GM12878 (cell line): Measurements from ENCODE around the gene ADAMTS18. TPM values are rescaled to one million over a fixed set of nuclear protein-coding genes. Genes with fewer than 3 reads are reported as not detected.

Source experiments
- ATAC-seq: fragments of 200-7000 bp; cut with Tn5 transposase; 3 replicates; pipeline ENCODE4 v1.9.1; 2020; ENCODE audit warnings: mild to moderate bottlenecking, moderate library complexity
- BruUV-seq: library from RNA; stranded (reverse); fragments of 400-500 nt; replicated peaks from 2 replicates; lab custom pipeline; 2021; lab: Mats Ljungman, UMichigan
- CTCF ChIA-PET: fragments of 300-600 bp; sonication (Branson Sonifier 250); formaldehyde crosslinking; extraction: SDS; loops from one replicate; lab custom pipeline; 2021; ENCODE audit warnings: inconsistent platforms; lab: Yijun Ruan, JAX
- POLR2A ChIA-PET: fragments of 350-600 bp; formaldehyde crosslinking; extraction: SDS; loops from one replicate; lab custom pipeline; 2021; ENCODE audit warnings: inconsistent platforms; lab: Charles Lee
- RAD21 ChIA-PET: fragments of 300-600 bp; sonication (Branson Sonifier 250); formaldehyde crosslinking; loops from one replicate; lab custom pipeline; 2023; ENCODE audit warnings: antibody characterized with exemption; ENCODE audit not compliant: unreplicated experiment; lab: Charles Lee
- SMC1A ChIA-PET: fragments of 300-600 bp; sonication (Branson Sonifier 250); formaldehyde crosslinking; loops from one replicate; lab custom pipeline; 2023; ENCODE audit not compliant: unreplicated experiment, uncharacterized antibody; lab: Charles Lee
- DNase-seq: peaks from one replicate; pipeline ENCODE4 v3.0.0-alpha.2; 2011; ENCODE audit warnings: low read depth, low spot score
- FAIRE-seq: peaks from 3 replicates; lab custom pipeline; 2011; peaks lifted over from hg19 to GRCh38; lab: Jason Lieb, UNC
- H2AFZ ChIP-seq: 2 replicates; pipeline ENCODE4 v1.6.0; 2011; ENCODE audit warnings: low read depth, low read length, control low read depth; ENCODE audit not compliant: control insufficient read depth
- H3K27ac ChIP-seq: 2 replicates; pipeline ENCODE4 v1.5.1; 2011; ENCODE audit warnings: control low read depth; ENCODE audit not compliant: control insufficient read depth, insufficient read depth
- H3K27me3 ChIP-seq, 2 experiments: replicated peaks in 1 of 2; 2 replicates each; pipeline versions ENCODE4 v1.6.0 to v1.6.1; 2011; ENCODE audit warnings: low read length in 1 of 2; ENCODE audit not compliant: control insufficient read depth in 2 of 2, insufficient read depth in 2 of 2
- H3K36me3 ChIP-seq, 2 experiments: 2 replicates each; pipeline ENCODE4 v1.5.1; 2011; ENCODE audit warnings: low read length in 1 of 2; ENCODE audit not compliant: control insufficient read depth in 2 of 2, insufficient read depth in 2 of 2
- H3K4me1 ChIP-seq: 2 replicates; pipeline ENCODE4 v1.6.1; 2011; ENCODE audit warnings: mild to moderate bottlenecking, low read length, moderate library complexity, mixed read lengths; ENCODE audit not compliant: control insufficient read depth, insufficient read depth
- H3K4me2 ChIP-seq: 2 replicates; pipeline ENCODE4 v1.6.0; 2011; ENCODE audit warnings: control low read depth; ENCODE audit not compliant: control insufficient read depth, insufficient read depth
- H3K4me3 ChIP-seq: fragments of 200-600 bp; sonication (generic); 2 replicates; pipeline ENCODE4 v1.5.1; 2016
- H3K79me2 ChIP-seq: 2 replicates; pipeline ENCODE4 v1.6.0; 2011; ENCODE audit warnings: low read length; ENCODE audit not compliant: control insufficient read depth, insufficient read depth
- H3K9ac ChIP-seq: 2 replicates; pipeline ENCODE4 v1.8.0; 2011; ENCODE audit warnings: low read length, control low read depth, mixed read lengths; ENCODE audit not compliant: control insufficient read depth, insufficient read depth
- H3K9me3 ChIP-seq: replicated peaks from 3 replicates; pipeline ENCODE4 v1.5.1; 2011; ENCODE audit warnings: mild to moderate bottlenecking, low read length; ENCODE audit not compliant: control insufficient read depth, insufficient read depth
- H4K20me1 ChIP-seq: 2 replicates; pipeline ENCODE4 v1.6.0; 2011; ENCODE audit not compliant: control insufficient read depth, insufficient read depth
- EED ChIP-seq: sonication (generic); IDR thresholded peaks from 2 replicates; pipeline ENCODE4 v1.6.1; 2016; ENCODE audit warnings: antibody characterized with exemption, low read depth
- KAT2A ChIP-seq: conservative IDR thresholded peaks from 2 replicates; pipeline ENCODE4 v1.6.1; 2011; ENCODE audit warnings: low read depth, low read length; ENCODE audit not compliant: control insufficient read depth
- PBX3 ChIP-seq: IDR thresholded peaks from 2 replicates; pipeline ENCODE4 v1.6.1; 2011; ENCODE audit warnings: mild to moderate bottlenecking, low read depth, low read length, moderate library complexity; ENCODE audit not compliant: insufficient replicate concordance
- PKNOX1 ChIP-seq: fragments of 450-650 bp; IDR thresholded peaks from 2 replicates; pipeline ENCODE4 v1.6.1; 2016; ENCODE audit warnings: mild to moderate bottlenecking
- RAD51 ChIP-seq: fragments of 450-650 bp; IDR thresholded peaks from 2 replicates; pipeline ENCODE4 v1.6.1; 2016; ENCODE audit warnings: moderate library complexity, mild to moderate bottlenecking, inconsistent platforms
- SREBF1 ChIP-seq: IDR thresholded peaks from 2 replicates; pipeline ENCODE4 v1.6.1; 2012; ENCODE audit warnings: mild to moderate bottlenecking, low read length
- WGBS: methylation state at CpG from one replicate; pipeline ENCODE4 v1.1.6; 2016; ENCODE audit warnings: low lambda C conversion rate; ENCODE audit not compliant: insufficient replicate concordance, insufficient coverage; ENCODE audit errors: missing lambda C conversion rate; 5-methylcytosine and 5-hydroxymethylcytosine counted together
- in situ Hi-C: fragments of 300-500 bp; cut with MboI; formaldehyde crosslinking; loops from 9 replicates; pipeline ENCODE4 v1.14.3; 2018; ENCODE audit warnings: mixed read lengths
- intact Hi-C: fragments of 100-400 bp; cut with micrococcal nuclease; formaldehyde crosslinking; loops from one replicate; pipeline ENCODE4 v1.14.2; 2022; ENCODE audit not compliant: unreplicated experiment
- polyA plus RNA-seq, 11 experiments: library from polyadenylated mRNA; depleted of rRNA in 4 of 11; unstranded in 6 of 11; stranded (reverse) in 5 of 11; fragments of >200 nt; fragmentation: Nextera tagmentation in 4 of 11; fragmentation: Illumina TruSeq in 1 of 11; extraction: Ambion mirVana in 4 of 11; extraction: Trizol in 1 of 11; gene quantifications; 1 replicate in 1 of 11; 2 replicates in 10 of 11; pipeline versions ENCODE4 v1.2.1 to v1.2.3, GENCODE V29; 2011 to 2016; ENCODE audit warnings: inconsistent platforms in 2 of 11, missing spikeins in 2 of 11, low read depth in 1 of 11
- total RNA-seq, 4 experiments: library from RNA; depleted of rRNA in 3 of 4; stranded (reverse); fragments of >200 nt in 3 of 4; fragmentation: Illumina TruSeq in 1 of 4; extraction: Trizol in 1 of 4; gene quantifications; 2 replicates each; pipeline versions ENCODE4 v1.2.1 to v1.2.3, GENCODE V29; 2013 to 2021
- TF ChIP-seq, protein P1 (sequence below): IDR thresholded peaks from 2 replicates; pipeline ENCODE4 v1.6.1; 2012; ENCODE audit warnings: mild to moderate bottlenecking, low read depth, low read length
- TF ChIP-seq, protein P2 (sequence below): IDR thresholded peaks from 2 replicates; pipeline ENCODE4 v1.6.1; 2011; ENCODE audit warnings: borderline replicate concordance, low read depth, mild to moderate bottlenecking, moderate library complexity, mixed read lengths, low read length; ENCODE audit not compliant: insufficient read depth; ENCODE audit errors: extremely low read length

The ADAMTS18 gene
- total and polyA plus RNA-seq, 10 of the 15 experiments (the other 5 are each of a cell fraction or from before 2014, with no cell fraction given) = not detected

DNA sequence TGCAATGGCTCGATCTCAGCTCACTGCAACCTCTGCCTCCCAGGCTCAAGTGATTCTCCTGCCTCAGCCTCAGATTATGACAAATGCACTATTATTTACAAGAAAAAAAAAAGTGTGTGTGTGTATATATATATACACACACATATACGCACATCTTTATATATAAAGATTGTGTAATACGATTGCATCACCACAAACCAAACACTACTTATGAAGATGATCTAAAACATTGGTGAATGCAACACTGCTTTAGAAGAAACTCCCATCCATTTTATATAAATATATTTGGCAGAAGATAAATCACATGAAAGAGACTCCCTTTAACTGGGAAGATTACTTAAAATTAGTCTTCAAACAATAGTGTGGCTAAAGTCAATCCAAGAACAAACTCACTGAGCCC, 138.9 kb downstream of the ADAMTS18 start:
- WGBS = 54% methylated on average over 3 of the region's 3 CpGs
- POLR2A ChIA-PET = no interaction called here
- Histone ChIP-seq H2AFZ (no peak overlapping the region), H3K9me3 (no peaks in the 10 kb centered on the region), H4K20me1 (no peaks in the 10 kb centered on the region), H3K27me3 (no peaks in the 10 kb centered on the region), H3K27ac (no peak overlapping the region), H3K36me3 (no peaks in the 10 kb centered on the region), H3K4me2 (no peak overlapping the region), H3K4me1 (no peaks in the 10 kb centered on the region; the same call in 1 of the 2 replicates), H3K9ac (no peak overlapping the region), H3K79me2 (no peaks in the 10 kb centered on the region), H3K4me3 (no peak overlapping the region)
- intact Hi-C loops = no loop called here
- RAD21 ChIA-PET = no interaction called here
- FAIRE-seq (no peak), DNase-seq (no peak), ATAC-seq (no peak)
- no TSS peak for BruUV-seq
- no peak for TF ChIP-seq PKNOX1
- in situ Hi-C loops = no loop called here
- SMC1A ChIA-PET = no interaction called here
- CTCF ChIA-PET = no interaction called here

- SMC1A ChIA-PET = no interaction called here
- in situ Hi-C loops (no loop called here), intact Hi-C loops (no loop called here)
- no peaks in the 10 kb centered on the region for H3K27me3 ChIP-seq
- no peaks in the 10 kb centered on the region for H3K9me3 ChIP-seq
- no peaks in the 10 kb centered on the region for H3K36me3 ChIP-seq
- no peak overlapping the region for H3K9ac ChIP-seq
- 52% methylated on average over 10 of the region's 10 CpGs for WGBS
- H3K27ac ChIP-seq = no peak overlapping the region
- no peaks in the 10 kb centered on the region for H3K4me1 ChIP-seq
- RAD21 ChIA-PET = no interaction called here
- no peaks in the 10 kb centered on the region for H3K79me2 ChIP-seq
- H4K20me1 ChIP-seq = no peaks in the 10 kb centered on the region
- no TSS peak for BruUV-seq
- no peak overlapping the region for H2AFZ ChIP-seq
- POLR2A ChIA-PET = no interaction called here
- ATAC-seq (no peak), DNase-seq (no peak), FAIRE-seq (no peak)
- H3K4me2 ChIP-seq = no peak overlapping the region
- CTCF ChIA-PET = interaction anchor here (0.6 to 0.8 kb wide), 2 partner anchors 16 to 859 kb away, joined by 3 read pairs; no protein-coding TSS in a partner anchor
- TF ChIP-seq EED (no peak), SREBF1 (no peak), PBX3 (no peak), KAT2A (no peak), RAD51 (no peak)
- TF ChIP-seq, protein P1, sequence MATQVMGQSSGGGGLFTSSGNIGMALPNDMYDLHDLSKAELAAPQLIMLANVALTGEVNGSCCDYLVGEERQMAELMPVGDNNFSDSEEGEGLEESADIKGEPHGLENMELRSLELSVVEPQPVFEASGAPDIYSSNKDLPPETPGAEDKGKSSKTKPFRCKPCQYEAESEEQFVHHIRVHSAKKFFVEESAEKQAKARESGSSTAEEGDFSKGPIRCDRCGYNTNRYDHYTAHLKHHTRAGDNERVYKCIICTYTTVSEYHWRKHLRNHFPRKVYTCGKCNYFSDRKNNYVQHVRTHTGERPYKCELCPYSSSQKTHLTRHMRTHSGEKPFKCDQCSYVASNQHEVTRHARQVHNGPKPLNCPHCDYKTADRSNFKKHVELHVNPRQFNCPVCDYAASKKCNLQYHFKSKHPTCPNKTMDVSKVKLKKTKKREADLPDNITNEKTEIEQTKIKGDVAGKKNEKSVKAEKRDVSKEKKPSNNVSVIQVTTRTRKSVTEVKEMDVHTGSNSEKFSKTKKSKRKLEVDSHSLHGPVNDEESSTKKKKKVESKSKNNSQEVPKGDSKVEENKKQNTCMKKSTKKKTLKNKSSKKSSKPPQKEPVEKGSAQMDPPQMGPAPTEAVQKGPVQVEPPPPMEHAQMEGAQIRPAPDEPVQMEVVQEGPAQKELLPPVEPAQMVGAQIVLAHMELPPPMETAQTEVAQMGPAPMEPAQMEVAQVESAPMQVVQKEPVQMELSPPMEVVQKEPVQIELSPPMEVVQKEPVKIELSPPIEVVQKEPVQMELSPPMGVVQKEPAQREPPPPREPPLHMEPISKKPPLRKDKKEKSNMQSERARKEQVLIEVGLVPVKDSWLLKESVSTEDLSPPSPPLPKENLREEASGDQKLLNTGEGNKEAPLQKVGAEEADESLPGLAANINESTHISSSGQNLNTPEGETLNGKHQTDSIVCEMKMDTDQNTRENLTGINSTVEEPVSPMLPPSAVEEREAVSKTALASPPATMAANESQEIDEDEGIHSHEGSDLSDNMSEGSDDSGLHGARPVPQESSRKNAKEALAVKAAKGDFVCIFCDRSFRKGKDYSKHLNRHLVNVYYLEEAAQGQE = no peak
- TF ChIP-seq, protein P2, sequence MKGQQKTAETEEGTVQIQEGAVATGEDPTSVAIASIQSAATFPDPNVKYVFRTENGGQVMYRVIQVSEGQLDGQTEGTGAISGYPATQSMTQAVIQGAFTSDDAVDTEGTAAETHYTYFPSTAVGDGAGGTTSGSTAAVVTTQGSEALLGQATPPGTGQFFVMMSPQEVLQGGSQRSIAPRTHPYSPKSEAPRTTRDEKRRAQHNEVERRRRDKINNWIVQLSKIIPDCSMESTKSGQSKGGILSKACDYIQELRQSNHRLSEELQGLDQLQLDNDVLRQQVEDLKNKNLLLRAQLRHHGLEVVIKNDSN = no peak
- no peak overlapping the region for H3K4me3 ChIP-seq
Measured at GRCh38 chr16:77290451-77291115, 144.3 kb downstream of the ADAMTS18 start.
